GM18526 (cell line): ENCODE data around the gene TNFRSF11A.

ENCODE experiments used
- POLR2A ChIP-seq: IDR thresholded peaks from 3 replicates; pipeline ENCODE4 v1.6.1; 2011; ENCODE audit not compliant: insufficient read length; ENCODE audit errors: extremely low read depth

The TNFRSF11A gene

DNA sequence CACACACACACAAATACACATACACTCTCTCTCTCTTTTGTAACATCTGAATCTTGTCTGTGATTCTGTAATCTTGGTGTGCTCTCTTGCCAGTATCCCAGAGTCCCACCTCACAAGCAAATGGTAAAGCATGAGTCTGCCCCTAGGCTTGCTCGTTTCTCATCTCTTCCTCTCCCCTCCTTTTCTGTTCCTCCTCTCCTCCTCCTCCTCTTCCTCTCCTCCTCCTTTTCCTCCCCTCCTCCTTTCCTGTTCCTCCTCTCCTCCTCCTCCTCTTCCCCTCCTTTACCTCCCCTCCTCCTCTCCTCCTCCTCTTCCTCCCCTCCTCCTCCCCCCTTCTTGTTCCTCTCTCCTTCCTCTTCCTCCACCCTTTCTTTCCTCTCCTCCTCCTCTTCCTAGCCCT lies 59.0 kb downstream of the TNFRSF11A start:
- no peak for TF ChIP-seq POLR2A

- TF ChIP-seq POLR2A = no peak
Observed at GRCh38 chr18:62384610-62385097, 59.5 kb downstream of the TNFRSF11A start.

DNA sequence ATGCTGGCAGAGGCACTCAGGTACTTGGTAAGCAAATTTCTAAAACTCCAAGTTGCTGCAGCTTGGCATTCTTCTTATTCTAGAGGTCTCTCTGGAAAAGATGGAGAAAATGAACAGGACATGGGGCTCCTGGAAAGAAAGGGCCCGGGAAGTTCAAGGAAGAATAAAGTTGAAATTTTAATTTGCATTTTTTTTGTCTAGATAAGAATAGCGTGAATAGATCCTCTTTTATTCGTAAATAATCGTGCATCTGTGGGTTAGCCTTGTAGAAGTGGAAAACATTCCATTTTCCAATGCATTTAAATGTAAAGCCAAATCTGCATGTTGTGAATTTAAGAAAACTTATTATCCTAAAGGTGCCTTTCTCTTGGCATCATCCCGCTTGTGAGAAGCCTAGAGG lies 61.0 kb downstream of the TNFRSF11A start:
- no peak for TF ChIP-seq POLR2A

- TF ChIP-seq POLR2A = no peak
Observed at GRCh38 chr18:62386601-62387000, 61.5 kb downstream of the TNFRSF11A start.

DNA sequence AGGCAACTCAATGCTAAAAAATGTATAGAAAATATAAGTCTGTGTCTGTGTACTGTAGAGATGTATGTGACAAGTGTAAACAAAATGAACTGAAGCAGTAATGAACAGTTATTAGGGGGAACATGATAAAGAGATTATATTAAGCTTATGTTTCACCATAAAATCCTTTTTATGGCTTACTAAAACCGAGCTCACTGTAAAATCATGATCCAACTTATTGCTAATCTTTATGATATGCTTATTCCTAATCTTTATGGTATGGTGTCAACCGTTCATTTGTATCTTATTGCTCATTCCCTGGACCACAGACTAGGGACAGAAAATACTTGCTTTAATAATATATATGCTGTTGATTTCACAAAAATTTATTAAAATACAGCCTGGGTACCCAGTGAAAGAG lies 62.1 kb downstream of the TNFRSF11A start:
- no peak for TF ChIP-seq POLR2A

- no peak for TF ChIP-seq POLR2A
Observed at GRCh38 chr18:62388855-62389760, 64.0 kb downstream of the TNFRSF11A start.

- TF ChIP-seq POLR2A = no peak
Observed at GRCh38 chr18:62389761-62390481, 64.8 kb downstream of the TNFRSF11A start.

GRCh38 chr18:62394006-62394763 lies 69.1 kb downstream of the TNFRSF11A start:
- TF ChIP-seq POLR2A = no peak

- no peak for TF ChIP-seq POLR2A
Observed at GRCh38 chr18:62396381-62396780, 71.3 kb downstream of the TNFRSF11A start.

GRCh38 chr18:62396967-62397366 lies 71.9 kb downstream of the TNFRSF11A start:
- TF ChIP-seq POLR2A = no peak

DNA sequence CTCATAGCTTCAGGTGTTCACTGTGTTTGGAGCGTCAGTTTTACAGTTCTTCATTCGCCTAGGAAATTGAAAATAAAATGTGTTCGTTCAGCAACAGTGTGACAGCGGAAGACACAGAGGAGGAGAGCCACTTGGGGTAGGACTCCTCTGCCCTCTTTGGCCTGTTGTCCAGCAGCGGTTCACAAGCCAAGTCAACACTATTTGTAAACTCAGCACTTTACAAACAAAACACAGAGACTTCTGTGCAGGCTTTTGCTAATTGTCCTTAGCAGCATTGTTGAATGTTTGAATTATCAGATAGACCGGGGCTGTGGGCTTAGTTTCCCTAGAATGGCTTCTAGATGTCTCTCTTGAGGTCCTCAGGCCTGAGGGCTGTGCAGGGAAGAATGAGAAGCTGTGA lies 73.2 kb downstream of the TNFRSF11A start:
- no peak for TF ChIP-seq POLR2A

DNA sequence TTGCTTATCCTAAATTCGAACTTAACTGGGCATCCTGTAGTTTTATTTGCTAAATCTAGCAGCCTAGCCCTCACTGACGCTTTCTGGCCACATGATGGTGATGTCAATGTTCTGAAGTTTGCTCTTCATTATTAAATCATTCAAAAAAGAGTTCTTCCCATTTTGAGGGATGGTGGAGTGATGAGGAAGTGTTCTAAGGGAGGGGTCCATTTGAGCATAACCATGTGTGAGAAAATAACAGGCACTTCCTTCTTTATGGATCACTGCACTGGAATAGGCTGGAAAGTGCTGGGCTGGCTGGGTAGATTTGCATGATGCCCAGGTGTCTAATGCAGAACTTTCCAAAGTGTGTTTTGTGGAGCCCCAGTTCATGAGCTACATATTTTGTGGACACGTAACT lies 74.2 kb downstream of the TNFRSF11A start:
- no peak for TF ChIP-seq POLR2A

DNA sequence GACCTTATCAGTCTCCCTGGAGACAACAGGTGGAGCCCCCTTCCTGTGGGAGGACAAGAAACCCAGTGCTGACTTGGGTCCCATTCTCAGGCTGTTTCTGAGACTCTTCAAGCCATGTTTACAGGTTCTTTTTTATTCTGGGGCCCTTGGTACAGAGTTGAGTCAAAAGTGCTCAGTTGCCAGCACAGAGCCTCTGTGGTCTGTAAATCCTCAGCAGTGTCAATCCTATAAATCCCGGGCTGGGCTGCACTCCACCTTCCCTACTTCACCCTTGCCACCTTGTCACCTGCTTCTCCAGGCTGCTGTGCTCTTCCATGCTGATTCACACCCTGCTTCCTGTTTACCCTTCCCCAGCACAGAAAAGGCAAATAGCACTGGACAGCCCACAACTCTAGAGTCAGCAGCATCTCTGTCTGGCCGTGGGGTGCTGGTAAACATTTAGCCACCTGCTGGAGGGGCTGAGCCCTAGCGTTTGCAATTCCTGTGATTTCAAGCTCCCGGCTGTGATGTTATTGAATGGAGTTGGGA lies 74.7 kb downstream of the TNFRSF11A start:
- TF ChIP-seq POLR2A = no peak

DNA sequence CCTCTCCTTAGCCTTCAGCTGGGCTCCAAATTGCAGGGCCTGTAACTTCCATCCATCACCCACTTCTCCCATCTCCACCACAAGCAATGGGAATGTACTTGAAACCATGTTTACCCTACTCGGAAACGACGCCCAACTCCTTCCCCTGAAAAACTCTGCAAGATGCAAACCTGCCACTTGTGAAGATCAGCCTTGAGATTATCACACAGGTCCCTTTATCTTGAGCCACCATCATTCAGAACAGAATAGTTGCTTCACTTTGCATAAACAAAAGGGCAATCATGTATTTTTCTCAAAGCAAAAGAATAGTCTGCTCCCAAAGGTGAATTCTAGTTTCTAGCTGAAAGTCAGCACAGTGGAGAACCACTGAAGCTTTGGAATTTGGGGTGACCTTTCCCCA lies 75.8 kb downstream of the TNFRSF11A start:
- TF ChIP-seq POLR2A = no peak

DNA sequence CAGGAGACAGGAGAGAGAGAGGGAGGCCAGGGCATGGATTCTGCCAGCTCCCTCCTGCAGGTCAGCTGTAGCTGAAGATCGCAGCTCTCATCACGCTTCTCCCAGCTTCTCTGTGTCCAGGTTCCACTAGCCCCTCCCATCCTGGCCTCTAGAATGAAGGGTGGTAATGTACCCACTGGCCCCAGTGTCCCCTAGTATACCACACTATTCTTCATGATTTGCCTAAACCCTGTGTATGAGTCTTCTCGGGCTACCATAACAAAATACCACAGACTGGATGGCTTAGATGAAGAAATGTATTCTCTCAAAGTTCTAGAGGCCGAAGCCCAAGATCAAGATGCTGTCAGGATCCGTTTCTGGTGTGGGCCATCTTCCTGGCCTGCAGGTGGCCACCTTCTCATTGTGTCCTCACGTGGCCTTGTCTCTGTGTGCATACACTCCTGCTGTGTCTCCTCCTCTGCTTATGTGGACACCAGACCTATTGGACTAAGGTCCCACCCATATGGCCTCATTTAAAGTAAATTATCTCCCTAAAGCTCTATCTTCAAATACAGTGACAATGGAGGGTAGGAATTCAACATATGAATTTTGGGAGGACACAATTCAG lies 77.3 kb downstream of the TNFRSF11A start:
- TF ChIP-seq POLR2A = no peak
